ENCODE data around the gene SERPINE1. TPM values are rescaled to one million over a fixed set of nuclear protein-coding genes. Genes with fewer than 3 reads are reported as not detected.

The SERPINE1 gene
- total RNA-seq, result 244 and 431 TPM in 2 replicates

DNA sequence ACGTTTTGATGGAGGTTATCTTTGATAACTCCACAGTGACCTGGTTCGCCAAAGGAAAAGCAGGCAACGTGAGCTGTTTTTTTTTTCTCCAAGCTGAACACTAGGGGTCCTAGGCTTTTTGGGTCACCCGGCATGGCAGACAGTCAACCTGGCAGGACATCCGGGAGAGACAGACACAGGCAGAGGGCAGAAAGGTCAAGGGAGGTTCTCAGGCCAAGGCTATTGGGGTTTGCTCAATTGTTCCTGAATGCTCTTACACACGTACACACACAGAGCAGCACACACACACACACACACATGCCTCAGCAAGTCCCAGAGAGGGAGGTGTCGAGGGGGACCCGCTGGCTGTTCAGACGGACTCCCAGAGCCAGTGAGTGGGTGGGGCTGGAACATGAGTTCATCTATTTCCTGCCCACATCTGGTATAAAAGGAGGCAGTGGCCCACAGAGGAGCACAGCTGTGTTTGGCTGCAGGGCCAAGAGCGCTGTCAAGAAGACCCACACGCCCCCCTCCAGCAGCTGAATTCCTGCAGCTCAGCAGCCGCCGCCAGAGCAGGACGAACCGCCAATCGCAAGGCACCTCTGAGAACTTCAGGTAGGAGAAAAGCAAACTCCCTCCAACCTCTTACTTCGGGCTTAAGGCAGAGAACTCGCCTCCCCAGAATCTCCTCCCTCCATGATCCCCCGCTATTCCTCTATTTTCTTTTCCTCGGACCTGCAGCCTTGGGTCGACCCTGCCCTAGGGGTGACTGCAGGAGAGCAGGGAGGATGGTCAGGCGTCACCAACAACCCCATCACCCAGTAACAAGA, at the start of gene SERPINE1:
TSS of gene SERPINE1 (plus strand) at position 454 of the 809 bp plus-strand sequence. CDS start 1,290 bp downstream, outside the sequence.

DNA sequence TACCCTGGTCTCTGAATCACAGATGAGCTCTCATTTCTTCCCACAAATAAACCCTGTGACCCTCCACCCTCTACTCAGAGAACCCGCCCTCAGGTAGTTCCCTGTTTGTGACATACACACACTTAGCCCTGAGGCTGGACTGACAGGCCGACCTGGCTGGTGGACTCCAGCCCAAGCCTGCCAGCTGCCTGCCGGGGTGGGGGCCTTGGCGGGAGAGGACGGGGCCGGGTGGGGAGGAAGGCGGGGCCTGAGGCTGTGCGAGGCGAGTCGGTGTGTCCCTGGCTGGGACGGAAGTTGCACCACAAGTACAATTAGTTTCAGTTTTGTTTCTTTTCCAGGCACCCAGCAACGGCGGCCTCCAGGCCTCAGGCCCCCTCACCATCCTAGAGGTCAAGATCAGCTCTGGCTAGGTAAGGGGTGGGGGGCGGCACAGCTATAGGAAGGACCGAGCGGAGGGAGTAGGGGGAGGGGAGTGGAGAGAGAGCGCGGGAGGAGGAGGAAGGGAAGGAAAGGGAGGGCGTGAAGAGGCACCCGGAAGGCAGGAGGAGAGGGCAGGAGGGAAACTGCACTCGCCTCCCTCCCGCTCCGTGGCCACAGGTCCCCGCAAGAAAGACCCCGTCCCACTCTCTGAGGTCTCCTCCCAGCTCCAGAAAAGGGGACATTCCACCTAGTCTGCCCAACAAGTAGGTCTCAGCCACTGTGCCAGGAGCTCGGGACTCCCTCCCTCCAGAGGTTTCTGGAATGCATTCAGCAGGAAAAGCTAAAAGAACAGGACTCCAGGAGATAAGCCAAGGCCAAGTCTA, 41.5 kb upstream of the SERPINE1 start, which contains the start of gene TRIM56:
TSS of gene TRIM56 (plus strand) at position 320 of the 803 bp plus-strand sequence. CDS start 1,832 bp downstream, outside the sequence.

DNA sequence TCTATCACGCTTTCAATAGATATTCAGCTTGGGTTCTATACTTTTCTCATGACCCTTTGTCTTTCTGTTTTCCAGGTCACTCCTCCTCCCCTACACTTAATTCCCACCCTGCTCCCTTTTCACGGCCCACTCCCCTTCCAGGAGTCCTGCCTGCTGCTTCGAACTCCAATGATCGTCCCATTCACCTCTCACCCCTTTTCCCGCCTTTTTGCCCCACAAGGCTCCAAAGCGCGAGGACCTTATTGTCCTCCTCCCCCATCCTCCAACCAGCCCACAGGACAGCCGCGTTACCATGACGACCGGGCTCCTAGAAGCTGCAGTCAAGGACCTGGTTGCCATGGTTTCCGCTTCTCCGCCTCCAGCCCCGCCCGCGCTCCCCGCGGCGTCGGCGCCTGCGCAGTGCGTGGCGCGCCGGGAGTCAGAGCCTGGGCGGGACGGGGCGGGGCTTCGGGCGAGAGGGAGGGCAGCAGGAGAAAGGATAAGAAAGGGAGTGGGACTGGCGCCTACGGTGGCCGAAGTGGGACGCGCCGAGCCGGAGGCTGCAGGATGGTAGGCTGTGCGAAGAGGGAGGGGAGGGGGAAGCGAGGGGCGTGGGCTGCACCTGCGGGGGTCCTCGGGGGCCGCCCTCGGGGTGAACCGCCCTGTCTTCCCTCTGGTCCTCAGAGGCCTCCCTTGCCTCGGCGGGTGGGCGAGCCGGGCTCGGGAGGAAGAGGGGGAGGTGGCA, 27.2 kb downstream of the SERPINE1 start, which contains the start of gene AP1S1:
TSS of gene AP1S1 (plus strand) at position 508 of the 724 bp plus-strand sequence. CDS start at position 547, 39 bp downstream.

DNA sequence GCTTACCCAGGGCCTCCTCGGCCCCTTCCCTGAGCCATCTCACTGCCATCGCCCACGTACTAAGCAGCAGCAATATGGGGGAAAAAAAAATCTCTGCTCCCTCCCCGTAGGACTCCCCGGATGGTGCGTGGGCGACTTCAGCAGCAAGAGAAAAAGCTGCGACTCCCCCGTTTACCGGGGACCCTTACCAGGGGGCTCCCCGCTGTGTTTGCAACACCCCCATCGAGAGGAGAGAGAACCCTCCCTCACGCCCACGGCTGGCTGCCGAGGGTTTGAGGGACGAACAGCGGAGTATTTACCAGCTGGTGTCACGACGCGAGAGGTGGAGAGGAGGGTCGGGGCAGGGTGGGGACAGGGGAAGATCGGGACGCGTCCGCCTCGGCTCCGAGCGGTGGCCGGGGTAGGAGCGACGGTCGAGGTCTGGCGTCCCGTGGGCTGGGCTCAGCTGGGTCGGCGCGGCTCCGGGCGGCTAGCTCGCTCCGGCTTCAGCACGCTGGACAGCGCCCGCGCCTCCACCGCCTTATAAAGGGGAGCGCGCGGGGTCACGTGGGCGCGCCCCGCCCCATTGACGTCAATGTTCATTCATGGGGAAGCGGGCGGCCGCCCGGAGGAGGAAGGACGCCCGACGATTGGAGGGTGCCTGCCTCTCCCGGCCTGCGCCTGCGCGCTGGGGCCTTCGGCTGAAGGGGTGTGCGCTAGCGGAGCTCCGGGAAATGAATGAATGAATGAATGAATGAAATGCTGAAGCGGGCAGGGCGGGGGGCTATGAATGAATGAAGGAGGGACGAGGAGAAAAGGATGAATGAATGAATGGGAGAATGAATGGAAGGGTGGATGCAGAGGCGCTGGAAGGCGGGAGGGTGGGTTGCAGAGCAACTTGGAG, 38.4 kb downstream of the SERPINE1 start, which contains the start of gene VGF:
TSS of gene VGF (minus strand) at position 495 of the 883 bp plus-strand sequence. CDS start 726 bp downstream, outside the sequence.

DNA sequence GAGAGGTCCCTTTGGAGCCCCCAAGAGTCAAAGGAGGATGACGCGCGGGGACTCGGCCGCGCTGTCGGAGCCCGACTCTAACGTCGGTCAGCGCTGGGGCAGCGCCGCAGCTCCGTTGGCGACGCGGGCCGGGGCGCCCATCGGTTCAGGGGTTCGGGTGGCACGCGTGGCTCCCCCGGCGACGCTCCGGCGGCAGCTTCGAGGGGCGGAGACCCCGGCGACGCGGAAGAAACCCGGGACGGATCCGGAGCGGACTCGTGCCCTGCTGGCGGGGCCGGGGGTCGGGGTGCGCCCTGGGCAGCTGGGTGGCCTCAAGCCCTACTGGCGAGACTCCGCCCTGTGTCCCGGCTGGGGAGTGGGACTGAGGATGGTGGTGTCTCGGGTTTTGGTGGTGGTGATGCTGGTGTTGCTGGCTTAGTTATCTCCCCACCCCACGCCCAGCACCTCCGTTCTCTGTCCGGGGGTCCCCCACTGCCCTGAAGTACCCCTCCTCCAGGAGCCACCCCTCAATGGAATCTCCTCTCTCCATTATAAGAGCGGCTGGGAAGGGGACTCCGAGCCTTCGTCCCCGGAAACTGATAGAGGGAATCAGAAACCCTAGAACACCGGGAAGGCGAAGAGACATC, 53.3 kb downstream of the SERPINE1 start, which contains the start of gene NAT16:
TSS of gene NAT16 (minus strand) at position 164 of the 626 bp plus-strand sequence. CDS start 5,486 bp downstream, outside the sequence.

Other genes with a start within 250 kb of the SERPINE1 start
- gene UFSP1, start 237.4 kb upstream of the SERPINE1 start, total RNA-seq, result 3.0 and 6.3 TPM in 2 replicates
- 0.31 TPM in 1 of 2 replicates, not detected in the other for gene ACHE, start 231.2 kb upstream of the SERPINE1 start, total RNA-seq
- gene MUC3A, start 177.6 kb upstream of the SERPINE1 start, total RNA-seq, result not detected in 2 replicates
- 1.7 TPM in 1 of 2 replicates, not detected in the other for gene MUC12, start 157.5 kb upstream of the SERPINE1 start, total RNA-seq
- gene MUC17, start 107.0 kb upstream of the SERPINE1 start, total RNA-seq, result not detected in 2 replicates
- gene TRIM56, start 41.6 kb upstream of the SERPINE1 start, total RNA-seq, result 6.0 and 13.6 TPM in 2 replicates
- gene AP1S1, start 27.4 kb downstream of the SERPINE1 start, total RNA-seq, result 259 and 320 TPM in 2 replicates
- gene VGF, start 38.5 kb downstream of the SERPINE1 start, total RNA-seq, result 0.08 TPM in 1 of 2 replicates, not detected in the other
- gene NAT16, start 53.2 kb downstream of the SERPINE1 start, total RNA-seq, result not detected in 2 replicates
- gene MOGAT3, start 73.9 kb downstream of the SERPINE1 start, total RNA-seq, result not detected in 2 replicates
- gene PLOD3, start 90.5 kb downstream of the SERPINE1 start, total RNA-seq, result 60.8 and 78.1 TPM in 2 replicates
- gene ZNHIT1, start 91.1 kb downstream of the SERPINE1 start, total RNA-seq, result 131 and 137 TPM in 2 replicates
- 1.9 and 2.8 TPM in 2 replicates for gene CLDN15, start 110.7 kb downstream of the SERPINE1 start, total RNA-seq
- 223 and 251 TPM in 2 replicates for gene FIS1, start 118.0 kb downstream of the SERPINE1 start, total RNA-seq
- gene IFT22, start 194.7 kb downstream of the SERPINE1 start, total RNA-seq, result 17.3 and 20.1 TPM in 2 replicates
- not detected in 2 replicates for gene COL26A1, start 235.8 kb downstream of the SERPINE1 start, total RNA-seq

Measured in hair follicular keratinocyte (primary cell).